Measurements from ENCODE around the gene RALY. TPM values are rescaled to one million over a fixed set of nuclear protein-coding genes. Genes with fewer than 3 reads are reported as not detected.
"Not testable (repeated sequence)": the region's sequence is repeated elsewhere in the genome, so short reads cannot be mapped to it uniquely, and the experiment has no call there.

Gene RALY
- polyA plus RNA-seq, 12 donors: 99.5 to 138 (median 116) TPM; not detected in 1

DNA sequence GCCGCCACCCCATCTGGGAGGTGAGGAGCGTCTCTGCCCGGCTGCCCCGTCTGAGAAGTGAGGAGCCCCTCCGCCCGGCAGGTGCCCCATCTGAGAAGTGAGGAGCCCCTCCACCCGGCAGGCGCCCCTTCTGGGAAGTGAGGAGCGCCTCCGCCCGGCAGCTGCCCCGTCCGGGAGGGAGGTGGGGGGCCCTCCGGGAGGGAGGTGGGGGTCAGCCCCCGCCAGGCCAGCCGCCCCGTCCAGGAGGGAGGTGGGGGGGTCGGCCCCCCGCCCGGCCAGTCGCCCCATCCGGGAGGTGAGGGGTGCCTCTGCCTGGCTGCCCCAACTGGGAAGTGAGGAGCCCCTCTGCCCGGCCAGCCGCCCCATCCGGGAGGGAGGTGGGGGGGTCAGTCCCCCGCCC lies 138.8 kb downstream of the RALY start:
- DNase-seq: not testable (repeated sequence)

DNA sequence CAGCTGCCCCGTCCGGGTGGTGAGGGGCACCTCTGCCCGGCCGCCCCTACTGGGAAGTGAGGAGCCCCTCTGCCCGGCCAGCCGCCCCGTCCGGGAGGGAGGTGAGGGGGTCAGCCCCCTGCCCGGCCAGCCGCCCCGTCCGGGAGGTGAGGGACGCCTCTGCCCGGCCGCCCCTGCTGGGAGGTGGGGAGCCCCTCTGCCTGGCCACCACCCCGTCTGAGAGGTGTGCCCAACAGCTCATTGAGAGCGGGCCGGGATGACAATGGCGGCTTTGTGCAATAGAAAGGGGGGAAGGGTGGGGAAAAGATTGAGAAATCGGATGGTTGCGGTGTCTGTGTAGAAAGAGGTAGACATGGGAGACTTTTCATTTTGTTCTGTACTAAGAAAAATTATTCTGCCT lies 139.2 kb downstream of the RALY start:
- DNase-seq: not testable (repeated sequence)

DNA sequence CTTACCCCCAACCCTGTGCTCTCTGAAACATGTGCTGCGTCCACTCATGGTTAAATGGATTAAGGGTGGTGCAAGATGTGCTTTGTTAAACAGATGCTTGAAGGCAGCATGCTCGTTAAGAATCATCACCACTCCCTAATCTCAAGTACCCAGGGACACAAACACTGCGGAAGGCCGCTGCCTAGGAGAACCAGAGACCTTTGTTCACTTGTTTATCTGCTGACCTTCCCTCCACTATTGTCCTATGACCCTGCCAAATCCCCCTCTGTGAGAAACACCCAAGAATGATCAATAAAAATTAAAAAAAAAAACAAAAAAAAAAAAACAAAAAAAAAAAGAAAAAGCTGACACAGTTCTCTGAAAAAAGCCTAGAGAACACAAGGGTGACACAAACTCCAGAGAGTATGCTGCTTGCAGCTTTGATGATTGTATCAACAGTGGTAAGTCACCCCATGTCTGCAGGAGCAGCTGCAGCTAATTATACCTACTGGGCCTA lies 139.7 kb downstream of the RALY start:
- DNase-seq: not testable (repeated sequence)

Other genes starting within 250 kb of the RALY start
- 10 to 100 TPM in 11 of 12 donors, not detected in 1; 57.8 to 87.4 (median 65.2) TPM for gene CHMP4B, start 182.6 kb upstream of the RALY start, polyA plus RNA-seq (ENCODE audit: insufficient read length in 12 of 12)
- 10 to 100 TPM in 11 of 12 donors, not detected in 1; 42.7 to 53.0 (median 47.0) TPM for gene EIF2S2, start 118.3 kb downstream of the RALY start, polyA plus RNA-seq (ENCODE audit: insufficient read length in 12 of 12)
- gene ASIP, start 247.5 kb downstream of the RALY start, polyA plus RNA-seq (ENCODE audit: insufficient read length in 12 of 12): 10 to 100 TPM in 1 of 12 donors, 1 to 10 TPM in 1, under 1 TPM in 6, not detected in 4; 0.21 to 10.2 (median 0.33) TPM

All from muscle of arm (tissue), 12 donors.